ENCODE data around the gene CPNE9. TPM values are rescaled to one million over a fixed set of nuclear protein-coding genes. Genes with fewer than 3 reads are reported as not detected.

Gene CPNE9
- total and polyA plus RNA-seq, 2 of the 13 experiments (the other 11 are each of a cell fraction or from before 2014, with no cell fraction given): 0.20 TPM; not detected in 1

DNA sequence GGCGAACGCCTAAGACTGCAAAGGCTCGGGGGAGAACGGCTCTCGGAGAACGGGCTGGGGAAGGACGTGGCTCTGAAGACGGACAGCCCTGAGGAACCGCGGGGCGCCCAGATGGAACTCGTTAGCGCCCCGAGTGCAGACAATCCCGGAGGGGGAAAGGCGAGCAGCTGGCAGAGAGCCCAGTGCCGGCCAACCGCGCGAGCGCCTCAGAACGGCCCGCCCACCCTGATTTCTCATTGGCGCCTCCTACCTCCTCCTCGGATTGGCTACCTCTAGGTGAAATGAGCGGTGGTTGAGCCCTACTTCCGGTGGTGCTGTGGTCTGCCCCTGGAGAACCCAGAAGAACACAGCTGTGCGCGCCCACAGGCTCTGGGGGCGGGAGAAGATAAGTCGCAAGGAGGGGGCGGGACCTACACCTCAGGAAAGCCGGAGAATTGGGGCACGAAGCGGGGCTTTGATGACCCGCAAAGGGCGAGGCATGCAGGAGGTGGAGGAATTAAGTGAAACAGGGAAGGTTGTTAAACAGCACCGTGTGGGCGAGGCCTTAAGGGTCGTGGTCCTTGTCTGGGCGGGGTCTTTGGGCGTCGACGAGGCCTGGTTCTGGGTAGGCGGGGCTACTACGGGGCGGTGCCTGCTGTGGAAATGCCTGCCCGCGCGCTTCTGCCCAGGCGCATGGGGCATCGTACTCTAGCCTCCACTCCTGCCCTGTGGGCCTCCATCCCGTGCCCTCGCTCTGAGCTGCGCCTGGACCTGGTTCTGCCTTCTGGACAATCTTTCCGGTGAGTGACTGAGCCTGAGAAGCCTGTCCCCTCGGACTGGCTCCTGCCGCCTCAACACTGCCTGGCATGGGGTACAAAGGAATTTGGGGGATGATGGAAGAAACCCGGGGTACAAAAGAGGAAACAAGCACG is 46.3 kb downstream of the CPNE9 start, which contains the start of gene OGG1 (continued):
- TF ChIP-seq, protein P1, sequence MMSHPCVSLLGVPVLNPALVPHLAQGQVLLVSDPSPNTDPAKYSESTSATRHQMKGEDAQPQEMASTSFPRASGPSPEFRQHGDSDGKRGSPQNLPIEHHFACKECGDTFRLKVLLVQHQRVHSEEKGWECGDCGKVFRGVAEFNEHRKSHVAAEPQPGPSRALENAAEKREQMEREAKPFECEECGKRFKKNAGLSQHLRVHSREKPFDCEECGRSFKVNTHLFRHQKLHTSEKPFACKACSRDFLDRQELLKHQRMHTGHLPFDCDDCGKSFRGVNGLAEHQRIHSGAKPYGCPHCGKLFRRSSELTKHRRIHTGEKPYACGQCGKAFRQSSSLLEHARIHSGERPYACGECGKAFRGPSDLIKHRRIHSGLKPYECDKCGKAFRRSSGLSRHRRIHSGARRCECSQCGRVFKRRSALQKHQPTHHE (CRISPR knock-in tag; IDR thresholded peaks at IDR 0.05; ENCODE audit: borderline replicate concordance): 0 out of 2 replicates have a peak, but pooled peaks have one; percentile 65
- no peak for TF ChIP-seq TGIF2 (CRISPR knock-in tag; IDR thresholded peaks at IDR 0.05)
- TF ChIP-seq ARNT (IDR thresholded peaks at IDR 0.05): no peak
- TF ChIP-seq GZF1 (CRISPR knock-in tag; IDR thresholded peaks at IDR 0.05): 0 out of 2 replicates have a peak, but pooled peaks have one; percentile 28
- TF ChIP-seq, protein P2, sequence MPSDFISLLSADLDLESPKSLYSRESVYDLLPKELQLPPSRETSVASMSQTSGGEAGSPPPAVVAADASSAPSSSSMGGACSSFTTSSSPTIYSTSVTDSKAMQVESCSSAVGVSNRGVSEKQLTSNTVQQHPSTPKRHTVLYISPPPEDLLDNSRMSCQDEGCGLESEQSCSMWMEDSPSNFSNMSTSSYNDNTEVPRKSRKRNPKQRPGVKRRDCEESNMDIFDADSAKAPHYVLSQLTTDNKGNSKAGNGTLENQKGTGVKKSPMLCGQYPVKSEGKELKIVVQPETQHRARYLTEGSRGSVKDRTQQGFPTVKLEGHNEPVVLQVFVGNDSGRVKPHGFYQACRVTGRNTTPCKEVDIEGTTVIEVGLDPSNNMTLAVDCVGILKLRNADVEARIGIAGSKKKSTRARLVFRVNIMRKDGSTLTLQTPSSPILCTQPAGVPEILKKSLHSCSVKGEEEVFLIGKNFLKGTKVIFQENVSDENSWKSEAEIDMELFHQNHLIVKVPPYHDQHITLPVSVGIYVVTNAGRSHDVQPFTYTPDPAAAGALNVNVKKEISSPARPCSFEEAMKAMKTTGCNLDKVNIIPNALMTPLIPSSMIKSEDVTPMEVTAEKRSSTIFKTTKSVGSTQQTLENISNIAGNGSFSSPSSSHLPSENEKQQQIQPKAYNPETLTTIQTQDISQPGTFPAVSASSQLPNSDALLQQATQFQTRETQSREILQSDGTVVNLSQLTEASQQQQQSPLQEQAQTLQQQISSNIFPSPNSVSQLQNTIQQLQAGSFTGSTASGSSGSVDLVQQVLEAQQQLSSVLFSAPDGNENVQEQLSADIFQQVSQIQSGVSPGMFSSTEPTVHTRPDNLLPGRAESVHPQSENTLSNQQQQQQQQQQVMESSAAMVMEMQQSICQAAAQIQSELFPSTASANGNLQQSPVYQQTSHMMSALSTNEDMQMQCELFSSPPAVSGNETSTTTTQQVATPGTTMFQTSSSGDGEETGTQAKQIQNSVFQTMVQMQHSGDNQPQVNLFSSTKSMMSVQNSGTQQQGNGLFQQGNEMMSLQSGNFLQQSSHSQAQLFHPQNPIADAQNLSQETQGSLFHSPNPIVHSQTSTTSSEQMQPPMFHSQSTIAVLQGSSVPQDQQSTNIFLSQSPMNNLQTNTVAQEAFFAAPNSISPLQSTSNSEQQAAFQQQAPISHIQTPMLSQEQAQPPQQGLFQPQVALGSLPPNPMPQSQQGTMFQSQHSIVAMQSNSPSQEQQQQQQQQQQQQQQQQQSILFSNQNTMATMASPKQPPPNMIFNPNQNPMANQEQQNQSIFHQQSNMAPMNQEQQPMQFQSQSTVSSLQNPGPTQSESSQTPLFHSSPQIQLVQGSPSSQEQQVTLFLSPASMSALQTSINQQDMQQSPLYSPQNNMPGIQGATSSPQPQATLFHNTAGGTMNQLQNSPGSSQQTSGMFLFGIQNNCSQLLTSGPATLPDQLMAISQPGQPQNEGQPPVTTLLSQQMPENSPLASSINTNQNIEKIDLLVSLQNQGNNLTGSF (CRISPR knock-in tag; IDR thresholded peaks at IDR 0.05): 0 out of 2 replicates have a peak, but pooled peaks have one; percentile 41
- 0 out of 2 replicates have a peak, but pooled peaks have one; percentile 49 for TF ChIP-seq ZNF331 (CRISPR knock-in tag; IDR thresholded peaks at IDR 0.05)
- TF ChIP-seq WIZ (CRISPR knock-in tag; IDR thresholded peaks at IDR 0.05): no peak
- no peak for TF ChIP-seq HNRNPUL1 (IDR thresholded peaks at IDR 0.05; ENCODE audit: low read depth, low read length)
- peak; percentile 35; the same call in 1 of the 2 replicates for TF ChIP-seq MEIS1 (CRISPR knock-in tag; IDR thresholded peaks at IDR 0.05; ENCODE audit: borderline replicate concordance)
- TF ChIP-seq, protein P3, sequence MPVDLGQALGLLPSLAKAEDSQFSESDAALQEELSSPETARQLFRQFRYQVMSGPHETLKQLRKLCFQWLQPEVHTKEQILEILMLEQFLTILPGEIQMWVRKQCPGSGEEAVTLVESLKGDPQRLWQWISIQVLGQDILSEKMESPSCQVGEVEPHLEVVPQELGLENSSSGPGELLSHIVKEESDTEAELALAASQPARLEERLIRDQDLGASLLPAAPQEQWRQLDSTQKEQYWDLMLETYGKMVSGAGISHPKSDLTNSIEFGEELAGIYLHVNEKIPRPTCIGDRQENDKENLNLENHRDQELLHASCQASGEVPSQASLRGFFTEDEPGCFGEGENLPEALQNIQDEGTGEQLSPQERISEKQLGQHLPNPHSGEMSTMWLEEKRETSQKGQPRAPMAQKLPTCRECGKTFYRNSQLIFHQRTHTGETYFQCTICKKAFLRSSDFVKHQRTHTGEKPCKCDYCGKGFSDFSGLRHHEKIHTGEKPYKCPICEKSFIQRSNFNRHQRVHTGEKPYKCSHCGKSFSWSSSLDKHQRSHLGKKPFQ (CRISPR knock-in tag; IDR thresholded peaks at IDR 0.05; ENCODE audit: insufficient replicate concordance): no peak
- no peak for TF ChIP-seq IKZF1 (IDR thresholded peaks at IDR 0.05)
- TF ChIP-seq, protein P4, sequence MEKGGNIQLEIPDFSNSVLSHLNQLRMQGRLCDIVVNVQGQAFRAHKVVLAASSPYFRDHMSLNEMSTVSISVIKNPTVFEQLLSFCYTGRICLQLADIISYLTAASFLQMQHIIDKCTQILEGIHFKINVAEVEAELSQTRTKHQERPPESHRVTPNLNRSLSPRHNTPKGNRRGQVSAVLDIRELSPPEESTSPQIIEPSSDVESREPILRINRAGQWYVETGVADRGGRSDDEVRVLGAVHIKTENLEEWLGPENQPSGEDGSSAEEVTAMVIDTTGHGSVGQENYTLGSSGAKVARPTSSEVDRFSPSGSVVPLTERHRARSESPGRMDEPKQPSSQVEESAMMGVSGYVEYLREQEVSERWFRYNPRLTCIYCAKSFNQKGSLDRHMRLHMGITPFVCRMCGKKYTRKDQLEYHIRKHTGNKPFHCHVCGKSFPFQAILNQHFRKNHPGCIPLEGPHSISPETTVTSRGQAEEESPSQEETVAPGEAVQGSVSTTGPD (CRISPR knock-in tag; IDR thresholded peaks at IDR 0.05): peak; percentile 87; the same call in 1 of the 2 replicates
- TF ChIP-seq, protein P5, sequence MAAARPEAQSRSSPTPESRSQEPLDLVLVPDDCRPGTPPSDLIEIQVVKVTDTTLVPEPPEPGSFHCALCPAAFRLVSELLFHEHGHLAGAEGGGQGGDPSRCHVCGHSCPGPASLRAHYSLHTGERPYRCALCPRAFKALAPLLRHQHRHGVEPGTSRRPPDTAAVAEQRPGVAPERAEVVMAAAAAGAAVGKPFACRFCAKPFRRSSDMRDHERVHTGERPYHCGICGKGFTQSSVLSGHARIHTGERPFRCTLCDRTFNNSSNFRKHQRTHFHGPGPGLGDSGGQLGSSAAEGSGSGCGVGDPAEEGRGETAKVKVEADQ (CRISPR knock-in tag; IDR thresholded peaks at IDR 0.05; ENCODE audit: borderline replicate concordance): 0 out of 2 replicates have a peak, but pooled peaks have one; percentile 59
- TF ChIP-seq ZMYM4 (CRISPR knock-in tag; IDR thresholded peaks at IDR 0.05): peak; percentile 49
- TF ChIP-seq CCDC6 (CRISPR knock-in tag; IDR thresholded peaks at IDR 0.05): no peak

Measured in HepG2 (cell line).